Measurements from ENCODE around the gene SARDH. TPM values are rescaled to one million over a fixed set of nuclear protein-coding genes. Genes with fewer than 3 reads are reported as not detected.

Gene SARDH
- total and polyA plus RNA-seq, 2 of the 13 experiments (the other 11 are each of a cell fraction or from before 2014, with no cell fraction given): 11.6 to 34.9 TPM

GRCh38 chr9:133666845-133667244 is 71.3 kb downstream of the SARDH start:
- POLR2A ChIA-PET: no interaction called here
- intact Hi-C loops (cut with micrococcal nuclease; ENCODE audit: unreplicated experiment): no loop called here
- in situ Hi-C loops (cut with HindIII; ENCODE audit: extremely low pct_ligation_motif_present, low pct_unique_long_range_greater_than_20kb): no loop called here
- Histone ChIP-seq H3K9me3 (ENCODE audit: low read length) (no peaks in the 10 kb centered on the region), H4K20me1 (ENCODE audit: insufficient read depth, low read length) (no peaks in the 10 kb centered on the region), H2AFZ (ENCODE audit: low read length) (no peak overlapping the region), H3K4me1 (ENCODE audit: insufficient read depth, low read length) (no peaks in the 10 kb centered on the region), H3K79me2 (ENCODE audit: insufficient read depth, low read length) (no peaks in the 10 kb centered on the region), H3K4me3 (replicated peaks in 1 of 3; ENCODE audit: insufficient read depth in 1 of 3, low read depth in 2 of 3, low read length in 3 of 3) (no peak overlapping the region), H3K27me3 (ENCODE audit: control insufficient read depth in 1 of 2, insufficient read depth in 2 of 2, low read length in 2 of 2) (no peaks in the 10 kb centered on the region), H3K27ac (ENCODE audit: extremely low read length, insufficient read depth, low read length) (no peak overlapping the region), H3K4me2 (ENCODE audit: low read depth, low read length) (no peak overlapping the region), H3K9ac (ENCODE audit: insufficient read depth, low read depth, low read length) (no peak overlapping the region), H3K36me3 (replicated peaks in 1 of 2; ENCODE audit: control insufficient read depth in 1 of 2, insufficient read depth in 2 of 2, low read length in 2 of 2) (peaks cover 8 to 13% of the 10 kb centered on the region in 2 experiments; a peak in 4 of 5 replicates)
- no TSS peak for BruUV-seq (replicated peaks)
- FAIRE-seq: no peak
- CTCF ChIA-PET (ENCODE audit: low intra/inter-chr PET ratio, low total read pairs): no interaction called here
- 91% methylated on average over 10 of the region's 11 CpGs for WGBS (ENCODE audit: low lambda C conversion rate)
- ATAC-seq: no peak
- DNase-seq (ENCODE audit: low spot score): no peak
- TF ChIP-seq XRCC5 (optimal IDR thresholded peaks at IDR 0.05; ENCODE audit: low read length): no peak
- TF ChIP-seq CHCHD3 (CRISPR knock-in tag; IDR thresholded peaks at IDR 0.05): no peak
- TF ChIP-seq ZHX2 (IDR thresholded peaks at IDR 0.05; ENCODE audit: low read depth): no peak
- no peak for TF ChIP-seq ZHX2 (CRISPR knock-in tag; IDR thresholded peaks at IDR 0.05; ENCODE audit: borderline replicate concordance)
- no peak for TF ChIP-seq NFAT5 (CRISPR knock-in tag; IDR thresholded peaks at IDR 0.05)
- no peak for TF ChIP-seq LRRFIP1 (CRISPR knock-in tag; conservative IDR thresholded peaks at IDR 0.05)
- no peak for TF ChIP-seq MTERF4 (CRISPR knock-in tag; IDR thresholded peaks at IDR 0.05)
- TF ChIP-seq ATF7 (IDR thresholded peaks at IDR 0.05): no peak
- TF ChIP-seq ATF7 (CRISPR knock-in tag; IDR thresholded peaks at IDR 0.05): no peak
- no peak for TF ChIP-seq SRSF9 (IDR thresholded peaks at IDR 0.05; ENCODE audit: borderline replicate concordance, insufficient read depth, low read depth, low read length, poor library complexity, severe bottlenecking)
